ENCODE data around the gene KLHL25. TPM values are rescaled to one million over a fixed set of nuclear protein-coding genes. Genes with fewer than 3 reads are reported as not detected.
"Not testable (repeated sequence)": the region's sequence is repeated elsewhere in the genome, so short reads cannot be mapped to it uniquely, and the experiment has no call there.

KLHL25 gene
- total RNA-seq, 2 experiments from 2014 or later, result 5.3 to 5.4 TPM

- no peak overlapping the region for H3K4me3 Mint-ChIP-seq
- no peaks in the 10 kb centered on the region for H3K4me1 Mint-ChIP-seq (ENCODE audit: low read depth)
- CTCF ChIA-PET, result interaction anchor here (0.7 to 2.1 kb wide), 4 partner anchors 32 to 825 kb away, joined by 3 to 7 read pairs (median 6); no protein-coding TSS in a partner anchor
- no peaks in the 10 kb centered on the region for H3K27me3 Mint-ChIP-seq (ENCODE audit: low read depth)
- H3K36me3 Mint-ChIP-seq (ENCODE audit: low read depth), result no peaks in the 10 kb centered on the region
- no peaks in the 10 kb centered on the region for H3K9me3 Mint-ChIP-seq
- H3K27ac Mint-ChIP-seq, result no peak overlapping the region
- no peak for DNase-seq
- intact Hi-C loops (cut with micrococcal nuclease), result no loop called here
Measured at GRCh38 chr15:85828874-85829273, 34.1 kb upstream of the KLHL25 start.

DNA sequence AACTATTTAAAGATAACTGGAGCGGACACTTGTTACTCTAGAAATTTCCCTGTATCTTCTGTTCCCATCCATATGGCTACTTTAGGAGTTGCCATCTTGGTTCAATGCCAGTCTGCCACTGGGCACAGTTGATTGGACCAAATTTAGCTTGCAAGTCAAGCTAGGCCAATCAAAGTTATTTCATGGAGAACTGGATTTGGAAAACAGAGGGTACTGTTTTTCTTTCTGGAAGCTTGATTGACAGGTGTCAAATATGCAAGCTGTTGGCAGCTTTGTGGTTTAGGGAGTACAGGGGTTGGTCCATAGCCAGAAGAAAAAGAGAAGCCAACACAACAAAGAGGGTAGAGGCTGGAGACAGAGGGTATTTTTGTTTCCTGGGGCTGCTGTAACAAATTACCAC, 33.4 kb upstream of the KLHL25 start:
- intact Hi-C loops (cut with micrococcal nuclease), result no loop called here
- H3K36me3 Mint-ChIP-seq (ENCODE audit: low read depth), result no peaks in the 10 kb centered on the region
- no peaks in the 10 kb centered on the region for H3K27me3 Mint-ChIP-seq (ENCODE audit: low read depth)
- no peak overlapping the region for H3K4me3 Mint-ChIP-seq
- H3K4me1 Mint-ChIP-seq (ENCODE audit: low read depth), result no peaks in the 10 kb centered on the region
- no peaks in the 10 kb centered on the region for H3K9me3 Mint-ChIP-seq
- DNase-seq, result no peak
- CTCF ChIA-PET, result interaction anchor here (0.6 to 1.6 kb wide), 5 partner anchors 12 to 825 kb away, joined by 3 to 5 read pairs (median 3); no protein-coding TSS in a partner anchor
- no peak overlapping the region for H3K27ac Mint-ChIP-seq

- H3K27ac Mint-ChIP-seq, result no peak overlapping the region
- intact Hi-C loops (cut with micrococcal nuclease), result no loop called here
- H3K4me3 Mint-ChIP-seq, result no peak overlapping the region
- H3K27me3 Mint-ChIP-seq (ENCODE audit: low read depth), result no peaks in the 10 kb centered on the region
- H3K36me3 Mint-ChIP-seq (ENCODE audit: low read depth), result no peaks in the 10 kb centered on the region
- DNase-seq, result no peak
- H3K4me1 Mint-ChIP-seq (ENCODE audit: low read depth), result no peaks in the 10 kb centered on the region
- no peaks in the 10 kb centered on the region for H3K9me3 Mint-ChIP-seq
- CTCF ChIA-PET, result interaction anchor here (0.6 to 1.1 kb wide), 3 partner anchors 13 to 222 kb away, joined by 3 to 4 read pairs (median 3); no protein-coding TSS in a partner anchor
Measured at GRCh38 chr15:85826756-85827515, 32.2 kb upstream of the KLHL25 start.

DNA sequence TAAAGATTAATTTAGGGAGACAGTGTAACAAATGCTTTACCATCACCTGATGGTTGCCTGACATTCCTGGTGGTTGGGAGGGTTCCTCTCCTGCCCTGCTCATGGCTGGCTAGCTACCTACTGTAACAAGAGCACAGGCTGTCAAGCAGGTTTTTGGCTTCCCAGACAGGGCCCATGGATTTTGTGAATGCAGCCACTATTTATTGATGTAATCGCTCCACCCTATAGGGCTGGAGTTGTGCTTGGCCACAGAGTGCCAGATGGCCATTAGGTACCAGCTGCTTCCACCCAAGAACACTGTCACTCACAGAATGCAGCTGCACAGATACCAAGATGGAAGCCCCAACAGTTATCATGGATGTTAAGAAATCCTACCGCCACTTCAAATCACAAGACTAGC, 31.0 kb upstream of the KLHL25 start:
- CTCF ChIA-PET, result interaction anchor here (1.4 kb wide), 1 partner anchor 13 kb away, joined by 5 read pairs; no protein-coding TSS in a partner anchor
- H3K27me3 Mint-ChIP-seq (ENCODE audit: low read depth), result no peaks in the 10 kb centered on the region

GRCh38 chr15:85825118-85825517, 30.4 kb upstream of the KLHL25 start:
- H3K27me3 Mint-ChIP-seq (ENCODE audit: low read depth), result no peaks in the 10 kb centered on the region
- no peak for DNase-seq
- H3K36me3 Mint-ChIP-seq (ENCODE audit: low read depth), result no peaks in the 10 kb centered on the region
- no peaks in the 10 kb centered on the region for H3K4me1 Mint-ChIP-seq (ENCODE audit: low read depth)
- CTCF ChIA-PET, result interaction anchor here (1.4 to 1.8 kb wide), 2 partner anchors 12 to 17 kb away, joined by 4 to 5 read pairs; no protein-coding TSS in a partner anchor
- intact Hi-C loops (cut with micrococcal nuclease), result no loop called here
- H3K27ac Mint-ChIP-seq, result no peak overlapping the region
- no peaks in the 10 kb centered on the region for H3K9me3 Mint-ChIP-seq
- H3K4me3 Mint-ChIP-seq, result no peak overlapping the region

More for the DNA sequence above, 31.0 kb upstream of the KLHL25 start:
- Mint-ChIP-seq H3K27ac (no peak overlapping the region), H3K4me1 (ENCODE audit: low read depth) (no peaks in the 10 kb centered on the region), H3K36me3 (ENCODE audit: low read depth) (no peaks in the 10 kb centered on the region), H3K9me3 (no peaks in the 10 kb centered on the region), H3K4me3 (no peak overlapping the region)
- intact Hi-C loops (cut with micrococcal nuclease), result no loop called here
- DNase-seq, result no peak

- no peak overlapping the region for H3K27ac Mint-ChIP-seq
- H3K27me3 Mint-ChIP-seq (ENCODE audit: low read depth), result no peaks in the 10 kb centered on the region
- no peak overlapping the region for H3K4me3 Mint-ChIP-seq
- intact Hi-C loops (cut with micrococcal nuclease), result no loop called here
- CTCF ChIA-PET, result no interaction called here
- no peak for DNase-seq
- no peaks in the 10 kb centered on the region for H3K9me3 Mint-ChIP-seq
- H3K4me1 Mint-ChIP-seq (ENCODE audit: low read depth), result no peaks in the 10 kb centered on the region
- H3K36me3 Mint-ChIP-seq (ENCODE audit: low read depth), result no peaks in the 10 kb centered on the region
Measured at GRCh38 chr15:85821545-85821944, 26.8 kb upstream of the KLHL25 start.

GRCh38 chr15:85819938-85820337, 25.2 kb upstream of the KLHL25 start:
- Mint-ChIP-seq H3K27ac (no peak overlapping the region), H3K36me3 (ENCODE audit: low read depth) (no peaks in the 10 kb centered on the region), H3K4me3 (no peak overlapping the region), H3K27me3 (ENCODE audit: low read depth) (no peaks in the 10 kb centered on the region), H3K9me3 (no peaks in the 10 kb centered on the region), H3K4me1 (ENCODE audit: low read depth) (no peaks in the 10 kb centered on the region)
- intact Hi-C loops (cut with micrococcal nuclease), result no loop called here
- CTCF ChIA-PET, result no interaction called here
- DNase-seq, result no peak

GRCh38 chr15:85813234-85813633, 18.5 kb upstream of the KLHL25 start:
- Mint-ChIP-seq H3K9me3 (no peaks in the 10 kb centered on the region), H3K36me3 (ENCODE audit: low read depth) (no peaks in the 10 kb centered on the region), H3K27ac (no peak overlapping the region), H3K4me3 (no peak overlapping the region), H3K27me3 (ENCODE audit: low read depth) (no peaks in the 10 kb centered on the region), H3K4me1 (ENCODE audit: low read depth) (peaks cover 2% of the 10 kb centered on the region)
- no peak for DNase-seq
- intact Hi-C loops (cut with micrococcal nuclease), result no loop called here
- CTCF ChIA-PET, result interaction anchor here (1.2 kb wide), 1 partner anchor 12 kb away, joined by 5 read pairs; no protein-coding TSS in a partner anchor

DNA sequence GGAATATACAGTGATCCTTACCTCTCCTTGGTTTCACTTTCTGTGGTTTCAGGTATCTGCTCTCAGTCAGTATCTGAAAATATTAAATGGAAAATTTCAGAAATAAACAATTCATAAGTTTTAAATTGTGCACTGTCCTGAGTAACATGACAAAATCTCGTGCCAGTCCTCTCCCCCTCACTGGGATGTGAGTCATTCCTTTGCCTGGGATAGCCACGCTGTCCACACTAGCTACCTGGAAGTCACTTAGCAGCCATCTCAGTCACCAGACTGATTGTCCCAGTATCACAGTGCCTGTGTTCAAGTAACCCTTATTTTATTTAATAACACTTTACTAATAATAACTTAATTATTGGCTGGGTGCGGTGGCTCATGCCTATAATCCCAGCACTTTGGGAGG, 15.3 kb upstream of the KLHL25 start:
- no peak for DNase-seq
- Mint-ChIP-seq H3K4me1 (ENCODE audit: low read depth) (peaks cover 2% of the 10 kb centered on the region), H3K4me3 (no peak overlapping the region), H3K27ac (no peak overlapping the region), H3K27me3 (ENCODE audit: low read depth) (no peaks in the 10 kb centered on the region), H3K9me3 (no peaks in the 10 kb centered on the region), H3K36me3 (ENCODE audit: low read depth) (no peaks in the 10 kb centered on the region)
- intact Hi-C loops (cut with micrococcal nuclease), result no loop called here
- CTCF ChIA-PET, result interaction anchor here (1.0 to 1.3 kb wide), 2 partner anchors 44 to 70 kb away, joined by 3 to 4 read pairs; no protein-coding TSS in a partner anchor

- no peak overlapping the region for H3K4me3 Mint-ChIP-seq
- CTCF ChIA-PET, result interaction anchor here (0.6 kb wide), 1 partner anchor 37 kb away, joined by 4 read pairs; no protein-coding TSS in a partner anchor
- no peak overlapping the region for H3K27ac Mint-ChIP-seq
- no peaks in the 10 kb centered on the region for H3K9me3 Mint-ChIP-seq
- no peaks in the 10 kb centered on the region for H3K36me3 Mint-ChIP-seq (ENCODE audit: low read depth)
- intact Hi-C loops (cut with micrococcal nuclease), result no loop called here
- no peaks in the 10 kb centered on the region for H3K27me3 Mint-ChIP-seq (ENCODE audit: low read depth)
- no peaks in the 10 kb centered on the region for H3K4me1 Mint-ChIP-seq (ENCODE audit: low read depth)
- no peak for DNase-seq
Measured at GRCh38 chr15:85805420-85805819, 10.7 kb upstream of the KLHL25 start.

DNA sequence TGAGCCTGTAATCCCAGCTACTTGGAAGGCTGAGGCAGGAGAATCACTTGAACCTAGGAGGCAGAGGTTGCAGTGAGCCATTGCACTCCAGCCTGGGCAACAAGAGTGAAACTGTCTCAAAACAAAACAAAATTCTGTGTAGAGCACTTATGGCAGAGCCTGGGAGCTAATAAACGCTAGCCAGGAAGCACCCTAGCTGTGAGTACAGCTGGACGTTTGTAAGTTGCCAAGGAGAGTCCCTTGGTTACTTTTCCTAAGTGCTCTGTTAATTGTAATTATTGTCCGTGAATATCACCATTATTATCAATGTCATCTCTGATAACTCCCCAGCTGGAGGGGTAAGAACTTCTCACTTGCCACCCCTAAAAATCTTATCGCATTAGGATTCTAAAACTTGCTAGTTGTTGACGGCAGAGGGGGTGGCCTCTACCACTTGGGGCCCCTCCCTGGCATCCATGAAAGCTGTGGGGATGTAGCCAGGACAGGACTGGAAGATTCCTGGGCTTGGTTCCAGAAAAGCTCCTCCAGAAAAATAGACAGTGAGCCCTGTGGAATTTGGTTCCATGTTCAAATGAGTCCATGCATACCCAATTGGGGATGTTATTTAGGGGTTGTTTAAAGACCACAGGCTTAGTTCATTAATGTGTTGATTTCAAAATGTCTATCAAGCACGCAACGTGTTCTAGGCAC, 9.9 kb upstream of the KLHL25 start:
- Mint-ChIP-seq H3K9me3 (no peaks in the 10 kb centered on the region), H3K36me3 (ENCODE audit: low read depth) (no peaks in the 10 kb centered on the region), H3K4me1 (ENCODE audit: low read depth) (no peaks in the 10 kb centered on the region), H3K27me3 (ENCODE audit: low read depth) (no peaks in the 10 kb centered on the region), H3K4me3 (no peak overlapping the region), H3K27ac (no peak overlapping the region)
- intact Hi-C loops (cut with micrococcal nuclease), result no loop called here
- DNase-seq, result no peak
- CTCF ChIA-PET, result interaction anchor here (0.6 to 1.2 kb wide), 3 partner anchors 9 to 37 kb away, joined by 3 to 4 read pairs (median 4); no protein-coding TSS in a partner anchor

DNA sequence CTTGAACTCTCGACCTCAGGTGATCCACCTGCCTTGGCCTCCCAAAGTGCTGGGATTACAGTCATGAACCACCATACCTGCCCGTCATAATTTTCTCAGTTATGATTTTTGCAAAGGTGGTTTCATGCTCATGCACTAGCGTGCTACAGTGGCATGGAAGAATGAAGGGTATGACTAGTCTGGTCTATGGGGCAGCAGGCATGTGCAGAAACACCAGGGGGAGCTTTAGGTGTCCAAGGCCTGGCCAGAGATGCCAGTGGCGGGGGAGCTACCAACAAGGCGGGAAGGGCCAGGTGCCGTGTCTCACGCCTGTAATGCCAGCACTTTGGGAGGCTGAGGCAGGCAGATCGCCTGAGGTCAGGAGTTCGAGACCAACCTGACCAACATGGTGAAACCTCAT, 7.9 kb upstream of the KLHL25 start:
- H3K4me3 Mint-ChIP-seq; intact Hi-C loops (cut with micrococcal nuclease); H3K9me3 Mint-ChIP-seq; DNase-seq; H3K27me3 Mint-ChIP-seq (ENCODE audit: low read depth); H3K27ac Mint-ChIP-seq; H3K4me1 Mint-ChIP-seq (ENCODE audit: low read depth); H3K36me3 Mint-ChIP-seq (ENCODE audit: low read depth): not testable (repeated sequence)
- CTCF ChIA-PET, result interaction anchor here (0.7 kb wide), 1 partner anchor 292 kb away, joined by 3 read pairs; no protein-coding TSS in a partner anchor

Data from activated naive CD4-positive, alpha-beta T cell treated with anti-CD3 and anti-CD28 coated beads for 36 hours (primary cell).